Heart left ventricle (tissue), 16 donors: Measurements from ENCODE around the gene POU2AF2. TPM values are rescaled to one million over a fixed set of nuclear protein-coding genes. Genes with fewer than 3 reads are reported as not detected.

Source experiments
- ATAC-seq, 4 donors: fragments of 200-7000 bp; cut with Tn5 transposase; one replicate each; pipeline ENCODE4 v1.9.1; 2020 to 2022; ENCODE audit warnings: moderate library complexity in 4 of 4, mild to moderate bottlenecking in 3 of 4, moderate number of reproducible peaks in 1 of 4
- DNase-seq, 5 donors: peaks; one replicate each; pipeline ENCODE4 v3.0.0-alpha.2; 2020
- H3K27ac ChIP-seq, 12 donors: fragments of 200-600 bp; sonication (generic) in 4 of 12; one replicate each; pipeline versions ENCODE4 v1.5.0 to v1.8.0; 2016 to 2022; ENCODE audit warnings: mild to moderate bottlenecking in 2 of 12
- H3K27me3 ChIP-seq, 9 donors: fragments of 200-600 bp; sonication (generic) in 2 of 9; one replicate each; pipeline versions ENCODE4 v1.5.1 to v1.8.0; 2016 to 2022; ENCODE audit warnings: mild to moderate bottlenecking in 3 of 9
- H3K36me3 ChIP-seq, 9 donors: fragments of 200-600 bp; sonication (generic) in 2 of 9; one replicate each; pipeline versions ENCODE4 v1.5.0 to v1.8.0; 2018 to 2022; ENCODE audit warnings: mild to moderate bottlenecking in 2 of 9
- H3K4me1 ChIP-seq, 12 donors: fragments of 200-600 bp; sonication (generic) in 4 of 12; one replicate each; pipeline versions ENCODE4 v1.5.0 to v1.8.0; 2016 to 2022; ENCODE audit warnings: mild to moderate bottlenecking in 3 of 12
- H3K4me3 ChIP-seq, 12 donors: fragments of 200-600 bp; sonication (generic) in 4 of 12; one replicate each; pipeline versions ENCODE4 v1.5.0 to v1.8.0; 2017 to 2022; ENCODE audit warnings: mild to moderate bottlenecking in 9 of 12, moderate library complexity in 4 of 12
- H3K9me3 ChIP-seq, 12 donors: fragments of 200-600 bp; sonication (generic) in 4 of 12; one replicate each; pipeline versions ENCODE4 v1.5.0 to v1.8.0; 2016 to 2022; ENCODE audit warnings: mild to moderate bottlenecking in 1 of 12
- CTCF ChIP-seq, 12 donors: fragments of 200-600 bp; sonication (generic) in 4 of 12; IDR thresholded peaks; one replicate each; pipeline versions ENCODE4 v1.5.0 to v1.8.0; 2018 to 2022; ENCODE audit warnings: antibody characterized with exemption in 12 of 12, mild to moderate bottlenecking in 5 of 12
- POLR2A ChIP-seq, 2 donors: fragments of 450-650 bp; IDR thresholded peaks; one replicate each; pipeline ENCODE4 v1.6.1; 2017; ENCODE audit warnings: antibody characterized with exemption in 2 of 2, mild to moderate bottlenecking in 2 of 2, moderate library complexity in 2 of 2
- WGBS, 4 donors: extraction: QIAGEN DNeasy Blood & Tissue Kit in 2 of 4; methylation state at CpG; one replicate each; pipeline versions ENCODE4 v1.1.5 to v1.1.7; 2013 to 2018; 5-methylcytosine and 5-hydroxymethylcytosine counted together
- intact Hi-C, 10 donors: fragments of 100-400 bp; cut with DNase I; formaldehyde crosslinking; loops; one replicate each; pipeline versions ENCODE4 v1.11.1 to v1.14.2; 2022
- polyA plus RNA-seq, 2 donors: library from polyadenylated mRNA; stranded (reverse); fragments of 200-250 nt; gene quantifications; one replicate each; pipeline ENCODE4 v1.2.3, GENCODE V29; 2013
- total RNA-seq, 9 donors: library from RNA; depleted of rRNA in 2 of 9; stranded (reverse); fragments of >200 nt in 2 of 9; fragmentation: NEBNext Ultra II Directional in 3 of 9; extraction: Animal tissue kit (Norgen Biotek cat#: 25700) in 3 of 9; gene quantifications; one replicate each; pipeline versions ENCODE4 v1.1.0 to v1.2.4, GENCODE V29; 2016 to 2023
- donor health status: ischemic (EF 13 %, LVEDD 7.1; RV severe dilation, severe dysfunction).
- donor health status: healthy with polysubstance abuse.
- donor health status: DM: no; HTN: yes; CAD: no.
- donor health status: DM: no; HTN: no; CAD: no.
- donor health status: ischemic (EF 25% LVEDD 6.9; RV normal size, moderate dysfunction).
- donor health status: ischemic (EF 25% LVEDD 5.7; RV mildly dilated, moderate dysfunction).
- donor health status: healthy.
- donor health status: DM: yes; HTN: yes; CAD: no.
- donor health status: ischemic (EF 35%, LVEDD 5.7; RV mildly dilated, moderate dysfunction).
- donor health status: nonischemic (EF 11% LVEDD 7.7; RV severe dilation, severe dysfunction).
- donor health status: DM: yes; HTN: yes; CAD: no.
- donor health status: PGD.
- donor health status: ischemic (EF 29% LVEDD 5.4; RV normal size, mild dysfunction).
- donor health status: nonischemic (EF 23%, LVEDD 6.1; RV moderate dilation, normal function).

Gene POU2AF2
- total and polyA plus RNA-seq, 11 donors = not detected

DNA sequence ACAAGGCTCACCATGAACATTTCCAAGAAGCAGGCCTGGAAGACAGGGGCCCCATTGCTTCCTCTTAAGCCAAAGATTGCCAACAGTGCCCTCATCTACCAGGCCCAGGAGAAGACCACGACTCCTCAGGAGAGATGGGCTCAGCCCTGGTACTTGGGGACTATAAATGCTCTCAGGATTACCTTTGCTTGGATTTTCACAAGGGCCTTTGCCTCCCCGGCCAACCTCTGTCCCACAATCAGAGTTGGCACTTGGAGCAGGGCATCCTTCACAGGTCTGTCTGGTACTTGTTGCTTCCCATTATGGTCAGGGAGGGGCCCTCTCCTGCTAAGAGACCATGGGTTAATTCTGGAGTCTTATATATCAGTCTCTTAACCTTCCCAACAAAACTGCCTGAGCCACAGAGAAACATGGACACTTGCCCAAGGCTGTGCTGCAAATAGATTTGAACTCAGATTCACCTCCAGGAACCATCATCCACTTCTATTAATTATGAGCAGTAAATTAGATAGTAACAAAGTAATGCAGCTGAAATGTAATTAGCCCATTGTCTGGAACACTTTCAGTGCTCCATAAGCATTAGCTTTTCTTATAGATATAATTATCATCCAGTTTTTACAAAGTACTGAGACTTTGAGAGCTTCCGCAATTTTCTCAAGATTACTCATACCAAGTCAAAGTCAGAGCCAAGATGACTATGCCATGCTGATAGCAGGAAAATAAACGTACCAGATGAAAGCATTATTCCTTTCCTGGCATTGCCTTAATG, 86.4 kb downstream of the POU2AF2 start:
- peak overlapping the region in 1 of 12 donors; percentile 61 for H3K27ac ChIP-seq
- H3K4me1 ChIP-seq = peaks cover 0 to 34% (median 0%) of the 10 kb centered on the region in 12 donors
- ATAC-seq = no peak

DNA sequence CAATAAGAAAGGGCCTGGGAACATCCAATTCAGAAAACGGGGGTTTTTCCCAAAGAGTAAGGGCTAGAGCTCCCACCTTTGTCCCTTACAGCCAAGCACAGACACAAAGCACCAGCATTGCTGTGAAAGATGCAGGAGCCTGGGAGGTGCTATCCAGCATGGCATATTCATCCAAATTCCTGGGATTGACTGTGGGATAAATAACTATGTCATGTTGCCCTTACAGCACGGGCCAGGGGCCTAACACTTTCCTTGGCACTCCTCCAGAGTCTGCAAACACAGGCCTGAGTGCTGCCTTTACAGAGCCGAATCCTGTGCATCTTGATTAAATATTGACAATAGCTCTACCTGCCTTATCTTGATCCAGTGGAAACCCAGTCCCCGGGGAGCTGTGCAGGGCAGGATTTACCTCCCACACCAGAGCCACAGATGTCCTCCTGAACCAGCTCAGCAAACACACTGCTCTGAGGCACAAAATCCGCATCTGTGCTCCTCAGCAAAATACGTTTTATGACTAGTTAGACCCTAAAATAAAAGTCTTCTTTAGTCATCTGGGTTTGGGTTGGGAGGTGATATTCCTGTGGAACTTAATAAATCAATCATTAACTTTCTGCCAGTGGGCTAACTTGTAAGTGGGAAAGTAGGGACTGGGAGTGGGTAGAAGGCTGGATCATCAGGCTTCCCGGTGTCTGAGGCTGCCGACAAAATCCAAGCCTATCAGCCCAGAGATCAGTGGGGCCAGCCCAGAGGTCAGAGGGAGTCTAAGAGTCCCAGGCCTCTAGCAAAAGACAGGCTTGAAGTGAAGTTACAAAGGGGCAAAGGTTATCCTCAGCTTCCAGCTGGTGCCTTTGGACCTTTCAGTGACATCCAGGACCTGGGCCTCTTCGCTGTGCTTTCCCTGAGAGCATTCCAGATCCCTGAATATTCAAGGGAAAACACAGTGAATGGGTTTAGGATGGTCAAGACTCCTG, 89.3 kb downstream of the POU2AF2 start:
- intact Hi-C loops = no loop called here
- Histone ChIP-seq H3K27ac (no peak overlapping the region), H3K4me3 (no peak overlapping the region), H3K36me3 (no peaks in the 10 kb centered on the region), H3K27me3 (no peaks in the 10 kb centered on the region), H3K4me1 (peaks cover 0 to 23% (median 0%) of the 10 kb centered on the region in 12 donors), H3K9me3 (peaks cover 0 to 13% (median 7%) of the 10 kb centered on the region in 12 donors)
- no peak for DNase-seq
- TF ChIP-seq CTCF (IDR thresholded peaks at IDR 0.05) = no peak
- ATAC-seq = peak in 1 of 4 donors; percentile 18
- WGBS, 4 donors = 59 to 73% (median 66%) methylated on average over 9 of the region's 9 CpGs

More for the DNA sequence above, 86.4 kb downstream of the POU2AF2 start:
- H3K36me3 ChIP-seq = no peaks in the 10 kb centered on the region
- DNase-seq = no peak
- no peak overlapping the region for H3K4me3 ChIP-seq
- WGBS, 4 donors = 60 to 75% (median 66%) methylated on average over 4 of the region's 4 CpGs
- no peaks in the 10 kb centered on the region for H3K9me3 ChIP-seq
- TF ChIP-seq CTCF (IDR thresholded peaks at IDR 0.05) (no peak), POLR2A (IDR thresholded peaks at IDR 0.05) (no peak)
- H3K27me3 ChIP-seq = no peaks in the 10 kb centered on the region
- intact Hi-C loops = no loop called here

DNA sequence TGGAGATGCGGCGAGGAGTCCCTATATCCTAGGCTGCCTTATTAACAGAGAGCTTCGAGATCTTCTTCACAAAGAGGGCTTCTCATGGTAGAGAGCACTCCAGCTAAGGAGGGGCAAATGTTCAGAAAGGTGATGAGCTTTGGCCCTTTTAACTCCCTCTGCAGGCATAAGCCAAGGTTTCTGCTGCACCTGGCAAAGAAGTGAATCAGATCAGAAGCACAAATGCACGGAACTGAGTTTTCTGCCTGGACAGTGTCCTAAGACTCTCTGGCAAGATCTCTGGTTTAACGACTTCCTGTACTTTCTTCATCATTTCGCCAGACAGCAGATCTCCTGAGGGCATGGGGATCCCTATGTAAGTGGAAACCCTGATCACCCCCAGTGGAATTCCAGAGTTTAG, 90.0 kb downstream of the POU2AF2 start:
- 67 to 79% (median 70%) methylated on average over 6 of the region's 6 CpGs for WGBS, 4 donors

More for the DNA sequence above, 90.0 kb downstream of the POU2AF2 start:
- DNase-seq = no peak
- Histone ChIP-seq H3K4me3 (no peak overlapping the region), H3K9me3 (peaks cover 0 to 20% (median 12%) of the 10 kb centered on the region in 12 donors), H3K36me3 (no peaks in the 10 kb centered on the region), H3K4me1 (peaks cover 0 to 17% (median 0%) of the 10 kb centered on the region in 12 donors), H3K27me3 (no peaks in the 10 kb centered on the region), H3K27ac (no peak overlapping the region)
- intact Hi-C loops = no loop called here
- TF ChIP-seq CTCF (IDR thresholded peaks at IDR 0.05) (no peak), POLR2A (IDR thresholded peaks at IDR 0.05) (no peak)
- ATAC-seq = no peak

Other genes starting within 250 kb of the POU2AF2 start
- gene POU2AF3, start 52.8 kb downstream of the POU2AF2 start, total RNA-seq = 1 to 10 TPM in 1 of 9 donors, under 1 TPM in 3, not detected in 5; 0.38 to 2.1 (median 0.69) TPM
- gene POU2AF3, start 52.8 kb downstream of the POU2AF2 start, polyA plus RNA-seq = under 1 TPM; 0.15 to 0.57 TPM
- gene POU2AF1, start 133.6 kb downstream of the POU2AF2 start, total RNA-seq = 1 to 10 TPM in 1 of 9 donors, under 1 TPM in 2, not detected in 6; 0.20 to 1.3 (median 0.28) TPM
- under 1 TPM in 1 of 2 donors, not detected in 1; 0.07 TPM for gene POU2AF1, start 133.6 kb downstream of the POU2AF2 start, polyA plus RNA-seq